Thymus (tissue), 11 donors: Measurements from ENCODE around the gene ABCG5. TPM values are rescaled to one million over a fixed set of nuclear protein-coding genes. Genes with fewer than 3 reads are reported as not detected.

Experiments
- DNase-seq, 9 donors: peaks; one replicate each; pipeline ENCODE4 v3.0.0-alpha.2; 2013; ENCODE audit warnings: low spot score in 9 of 9, low read depth in 6 of 9, missing footprints in 1 of 9
- H3K27ac ChIP-seq, 2 donors: one replicate each; pipeline ENCODE4 v1.5.1; 2013; ENCODE audit warnings: control low read depth in 1 of 2, low read depth in 1 of 2, low read length in 1 of 2, mild to moderate bottlenecking in 1 of 2, moderate library complexity in 1 of 2
- H3K27me3 ChIP-seq, 2 donors: one replicate each; pipeline ENCODE4 v1.5.1; 2013; ENCODE audit warnings: low read length in 1 of 2; ENCODE audit not compliant: control insufficient read depth in 2 of 2, insufficient read depth in 1 of 2
- H3K36me3 ChIP-seq, 2 donors: one replicate each; pipeline ENCODE4 v1.5.1; 2013; ENCODE audit warnings: low read length in 1 of 2, mild to moderate bottlenecking in 1 of 2, moderate library complexity in 1 of 2; ENCODE audit not compliant: control insufficient read depth in 2 of 2, insufficient read depth in 2 of 2
- H3K4me1 ChIP-seq, 2 donors: one replicate each; pipeline ENCODE4 v1.5.1; 2013; ENCODE audit warnings: low read length in 2 of 2; ENCODE audit not compliant: control insufficient read depth in 2 of 2, insufficient read depth in 2 of 2
- H3K4me3 ChIP-seq, 2 donors: one replicate each; pipeline ENCODE4 v1.5.1; 2013; ENCODE audit warnings: low read length in 2 of 2, control low read depth in 1 of 2, mild to moderate bottlenecking in 1 of 2
- H3K9me3 ChIP-seq, 2 donors: one replicate each; pipeline ENCODE4 v1.5.1; 2013; ENCODE audit warnings: low read length in 1 of 2, mild to moderate bottlenecking in 1 of 2; ENCODE audit not compliant: control insufficient read depth in 2 of 2, insufficient read depth in 1 of 2
- WGBS: extraction: QIAGEN DNeasy Blood & Tissue Kit; methylation state at CpG from one replicate; pipeline ENCODE4 v1.1.7; 2013; 5-methylcytosine and 5-hydroxymethylcytosine counted together
- polyA plus RNA-seq: library from polyadenylated mRNA; stranded (reverse); fragments of 200-250 nt; gene quantifications from one replicate; pipeline ENCODE4 v1.2.3, GENCODE V29; 2013
- total RNA-seq: library from RNA; stranded (reverse); fragments of 120-200 nt; gene quantifications from one replicate; pipeline ENCODE4 v1.2.4, GENCODE V29; 2013
- donor health status: healthy.

Gene ABCG5
- total and polyA plus RNA-seq, 2 donors, result 0.09 TPM; not detected in 1

DNA sequence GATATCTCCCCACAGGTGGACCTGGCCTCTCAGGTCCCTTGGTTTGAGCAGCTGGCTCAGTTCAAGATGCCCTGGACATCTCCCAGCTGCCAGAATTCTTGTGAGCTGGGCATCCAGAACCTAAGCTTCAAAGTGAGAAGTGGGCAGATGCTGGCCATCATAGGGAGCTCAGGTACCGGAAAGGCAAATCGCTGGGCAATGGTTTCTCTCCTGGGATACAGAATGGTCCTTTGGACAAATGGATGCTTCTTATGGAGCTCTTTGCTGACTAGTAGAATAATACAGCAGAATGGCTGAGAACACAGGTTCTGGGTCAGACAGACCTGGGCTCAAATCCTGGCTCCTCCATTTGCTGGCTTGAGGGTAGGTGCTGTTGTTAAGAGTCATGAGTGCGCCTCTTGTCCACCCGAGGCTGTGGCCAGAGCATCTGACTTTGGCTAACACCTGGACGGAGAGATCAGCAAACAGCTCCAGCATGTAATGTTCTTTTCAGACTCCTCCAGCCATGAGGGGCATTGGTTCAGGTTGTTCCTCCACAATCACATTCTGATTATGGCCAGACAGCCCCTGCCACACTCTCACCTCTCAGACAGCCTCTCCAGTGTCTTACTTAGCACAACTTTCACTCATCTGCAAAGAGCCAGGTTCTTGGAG lies 7.6 kb upstream of the ABCG5 start:
- H3K9me3 ChIP-seq, result no peaks in the 10 kb centered on the region
- H3K27me3 ChIP-seq, result peaks cover 0 to 2% of the 10 kb centered on the region in 2 donors
- H3K4me1 ChIP-seq, result no peaks in the 10 kb centered on the region
- DNase-seq, result no peak
- no peaks in the 10 kb centered on the region for H3K36me3 ChIP-seq
- no peak overlapping the region for H3K4me3 ChIP-seq
- no peak overlapping the region for H3K27ac ChIP-seq
- 96% methylated on average over 5 of the region's 5 CpGs for WGBS

DNA sequence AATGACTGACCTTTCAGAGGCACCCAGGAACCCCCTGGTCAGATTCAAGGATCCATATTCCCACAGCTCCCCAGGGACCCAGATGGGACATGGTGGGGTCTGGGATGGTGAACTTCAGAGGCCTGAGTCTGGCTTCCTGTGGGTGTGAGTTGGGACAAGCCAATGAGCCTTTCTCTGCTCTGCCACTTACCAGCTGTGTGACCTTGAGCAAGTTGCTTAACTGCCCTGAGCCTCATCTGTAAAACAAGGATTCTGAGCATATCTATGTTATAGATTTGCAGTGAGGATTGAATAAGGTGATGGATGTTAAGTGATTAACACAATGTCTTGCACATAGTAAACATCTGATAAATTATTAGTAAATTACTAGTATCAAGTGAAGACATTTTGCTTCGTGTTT lies 6.5 kb upstream of the ABCG5 start:
- H3K27ac ChIP-seq, result no peak overlapping the region
- H3K27me3 ChIP-seq, result peaks cover 0 to 2% of the 10 kb centered on the region in 2 donors
- H3K36me3 ChIP-seq, result no peaks in the 10 kb centered on the region
- no peaks in the 10 kb centered on the region for H3K4me1 ChIP-seq
- DNase-seq, result no peak
- WGBS, result 87% methylated on average over 1 of the region's 1 CpG
- H3K9me3 ChIP-seq, result no peaks in the 10 kb centered on the region
- no peak overlapping the region for H3K4me3 ChIP-seq

DNA sequence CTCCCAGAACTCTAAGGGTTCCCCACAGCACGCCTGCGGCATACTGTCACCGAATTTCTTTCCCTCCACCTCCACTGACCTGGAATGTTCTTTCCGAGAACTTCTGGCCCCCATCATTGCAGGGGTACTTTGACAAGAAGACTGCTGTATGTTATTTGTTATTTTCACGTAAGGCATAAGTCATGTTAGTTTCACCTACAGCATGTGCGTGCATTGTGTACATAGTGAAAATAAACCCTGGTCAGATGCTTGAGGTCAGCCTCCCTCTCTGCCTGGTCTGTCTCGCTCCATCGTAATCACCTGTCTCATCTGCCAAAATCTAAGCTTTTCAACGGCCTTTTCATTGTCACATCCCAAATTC lies 4.2 kb upstream of the ABCG5 start:
- no peaks in the 10 kb centered on the region for H3K9me3 ChIP-seq
- H3K27me3 ChIP-seq, result peaks cover 0 to 2% of the 10 kb centered on the region in 2 donors
- no peaks in the 10 kb centered on the region for H3K36me3 ChIP-seq
- WGBS, result 93% methylated on average over 9 of the region's 9 CpGs
- no peaks in the 10 kb centered on the region for H3K4me1 ChIP-seq
- no peak overlapping the region for H3K27ac ChIP-seq
- no peak overlapping the region for H3K4me3 ChIP-seq
- DNase-seq, result no peak

DNA sequence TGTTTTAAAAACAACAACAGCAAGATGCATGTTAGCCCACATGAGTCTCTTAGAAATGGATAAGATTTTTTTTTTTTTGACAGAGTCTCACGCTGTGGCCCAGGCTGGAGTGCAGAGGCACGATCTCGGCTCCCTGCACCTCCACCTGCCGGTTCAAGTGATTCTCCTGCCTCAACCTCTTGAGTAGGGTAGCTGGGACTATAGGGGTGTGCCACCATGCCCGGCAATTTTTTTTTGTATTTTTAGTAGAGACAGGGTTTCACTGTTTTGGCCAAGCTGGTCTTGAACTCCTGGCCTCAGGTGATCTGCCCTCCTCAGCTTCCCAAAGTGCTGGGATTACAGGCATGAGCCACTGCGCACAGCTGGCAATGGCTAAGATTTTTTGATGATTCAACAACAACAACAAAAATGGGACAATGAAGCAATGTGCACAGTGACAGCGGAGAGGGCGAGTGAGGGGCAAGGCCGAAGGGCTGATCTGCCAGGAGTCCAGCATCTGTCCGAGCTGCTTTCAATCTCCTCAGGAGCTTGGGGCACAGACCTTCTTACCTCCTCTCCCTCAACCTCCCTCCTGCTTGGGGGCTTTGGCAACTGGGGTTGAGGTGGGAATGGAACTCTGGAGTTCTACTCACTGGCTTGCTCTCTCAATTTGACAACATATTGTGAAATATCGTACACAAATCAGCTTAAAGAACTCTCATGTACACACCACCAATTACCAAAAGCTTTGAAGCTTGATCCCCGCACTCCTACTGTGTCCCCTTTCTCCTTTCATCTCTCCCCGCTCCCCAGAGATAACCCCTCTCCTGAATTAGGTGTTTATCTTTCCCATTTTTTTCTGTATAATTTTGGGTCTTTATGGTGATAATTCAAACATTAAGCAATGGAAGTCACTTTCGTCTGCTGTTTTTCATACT lies 3.6 kb upstream of the ABCG5 start:
- no peaks in the 10 kb centered on the region for H3K4me1 ChIP-seq
- H3K27me3 ChIP-seq, result peaks cover 0 to 2% of the 10 kb centered on the region in 2 donors
- H3K4me3 ChIP-seq, result no peak overlapping the region
- no peaks in the 10 kb centered on the region for H3K36me3 ChIP-seq
- no peaks in the 10 kb centered on the region for H3K9me3 ChIP-seq
- 97% methylated on average over 14 of the region's 14 CpGs for WGBS
- DNase-seq, result no peak
- no peak overlapping the region for H3K27ac ChIP-seq

DNA sequence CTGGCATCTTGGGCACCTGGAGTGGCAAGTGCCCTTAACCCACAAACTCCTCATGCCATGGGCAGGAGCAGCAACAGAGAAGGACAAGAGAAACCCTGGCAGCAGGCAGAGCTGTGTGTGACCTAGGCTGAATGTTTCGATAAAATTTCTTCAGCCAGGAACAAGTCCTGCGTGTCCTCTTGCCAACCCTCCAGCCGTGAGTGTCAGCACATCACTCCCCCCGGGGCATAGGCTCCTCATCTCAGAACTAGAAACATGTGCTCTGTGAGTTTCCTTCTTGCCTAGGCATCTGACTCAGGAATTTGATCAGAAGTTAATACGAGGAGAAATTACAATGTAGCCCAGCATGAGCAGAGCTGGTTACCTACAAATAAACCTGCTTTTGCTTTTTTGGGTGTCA lies 2.3 kb upstream of the ABCG5 start:
- Histone ChIP-seq H3K27ac (no peak overlapping the region), H3K4me3 (no peak overlapping the region), H3K9me3 (no peaks in the 10 kb centered on the region), H3K27me3 (peaks cover 0 to 2% of the 10 kb centered on the region in 2 donors), H3K4me1 (no peaks in the 10 kb centered on the region), H3K36me3 (no peaks in the 10 kb centered on the region)
- WGBS, result 90% methylated on average over 5 of the region's 5 CpGs
- no peak for DNase-seq

DNA sequence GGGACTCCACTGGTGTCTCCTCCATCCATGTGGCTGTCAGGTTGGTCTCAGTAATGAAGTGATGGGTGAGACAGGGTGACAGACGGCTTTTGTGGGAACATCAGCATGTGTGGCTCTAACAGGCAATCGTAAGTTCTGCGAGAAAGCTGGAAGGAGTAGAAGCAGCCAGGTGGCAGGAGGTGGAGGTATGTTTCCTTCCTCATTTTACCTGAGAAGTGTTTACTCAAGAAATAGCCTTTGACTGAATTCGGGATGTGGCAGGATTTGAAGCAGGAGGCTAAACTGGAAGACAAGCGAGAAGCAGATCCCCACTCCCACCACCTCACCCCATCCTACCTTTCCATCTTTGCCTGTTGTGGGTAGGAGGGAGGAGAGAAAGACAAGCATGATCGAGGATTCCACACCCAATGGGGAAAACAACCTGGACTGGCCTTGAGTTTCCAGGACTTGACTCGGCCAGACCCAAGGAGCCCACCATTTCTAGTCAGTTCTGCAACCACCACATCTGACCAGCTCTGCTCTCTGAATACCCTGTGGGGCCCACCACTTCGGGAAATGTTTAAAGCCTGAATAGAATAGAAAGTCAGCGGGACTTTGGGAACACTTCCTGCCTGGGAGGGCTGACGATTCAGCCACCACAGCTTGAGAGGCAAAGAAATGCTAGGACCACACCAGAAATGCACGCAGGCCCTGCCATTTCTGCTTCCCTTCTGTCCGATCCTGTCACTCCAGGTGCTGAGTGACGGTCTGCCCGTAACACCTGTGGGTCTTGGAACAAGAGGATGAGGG lies 1.3 kb upstream of the ABCG5 start:
- H3K4me1 ChIP-seq, result no peaks in the 10 kb centered on the region
- no peak overlapping the region for H3K27ac ChIP-seq
- H3K27me3 ChIP-seq, result peaks cover 0 to 2% of the 10 kb centered on the region in 2 donors
- no peaks in the 10 kb centered on the region for H3K36me3 ChIP-seq
- WGBS, result 89% methylated on average over 14 of the region's 14 CpGs
- H3K4me3 ChIP-seq, result no peak overlapping the region
- H3K9me3 ChIP-seq, result no peaks in the 10 kb centered on the region
- no peak for DNase-seq

DNA sequence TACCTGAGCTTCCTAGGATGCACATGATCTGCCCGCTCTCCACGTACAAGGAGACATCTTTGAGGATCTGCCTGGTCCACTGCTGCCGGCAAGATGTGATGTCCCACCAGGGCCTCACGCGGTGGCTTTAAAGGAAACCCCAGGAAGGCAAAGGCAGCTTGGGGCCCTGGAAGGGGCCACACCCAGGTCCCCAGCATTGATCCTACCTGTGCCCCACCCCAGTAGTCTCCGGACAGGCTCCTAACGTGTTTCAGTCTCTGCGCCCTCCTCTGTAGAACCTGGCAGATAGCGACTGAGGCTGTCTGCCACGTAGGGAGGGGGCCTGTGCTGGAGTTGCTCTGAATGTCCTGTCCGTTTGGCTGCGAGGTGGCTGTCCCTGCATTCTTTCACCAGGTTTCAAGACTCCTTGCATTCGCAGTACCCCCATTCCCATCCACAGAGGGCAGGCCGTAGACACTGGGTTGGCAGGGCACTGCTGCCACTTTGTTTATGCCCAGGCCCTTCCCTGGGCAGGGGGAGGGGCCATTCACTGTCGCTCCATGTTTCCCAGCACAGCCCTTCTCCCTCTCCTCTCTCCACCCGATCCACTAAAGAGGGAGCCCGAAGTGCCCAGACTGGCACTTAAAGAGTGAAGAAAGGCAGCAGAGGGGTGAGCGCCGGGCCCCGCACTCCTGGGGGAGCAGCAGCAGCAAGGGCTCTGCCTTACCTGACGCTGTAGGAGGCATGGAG lies 644 bp downstream of the ABCG5 start:
- Histone ChIP-seq H3K9me3 (no peaks in the 10 kb centered on the region), H3K27ac (no peak overlapping the region), H3K4me3 (no peak overlapping the region), H3K27me3 (peaks cover 0 to 2% of the 10 kb centered on the region in 2 donors), H3K4me1 (no peaks in the 10 kb centered on the region), H3K36me3 (no peaks in the 10 kb centered on the region)
- WGBS, result 96% methylated on average over 21 of the region's 21 CpGs
- DNase-seq, result no peak

DNA sequence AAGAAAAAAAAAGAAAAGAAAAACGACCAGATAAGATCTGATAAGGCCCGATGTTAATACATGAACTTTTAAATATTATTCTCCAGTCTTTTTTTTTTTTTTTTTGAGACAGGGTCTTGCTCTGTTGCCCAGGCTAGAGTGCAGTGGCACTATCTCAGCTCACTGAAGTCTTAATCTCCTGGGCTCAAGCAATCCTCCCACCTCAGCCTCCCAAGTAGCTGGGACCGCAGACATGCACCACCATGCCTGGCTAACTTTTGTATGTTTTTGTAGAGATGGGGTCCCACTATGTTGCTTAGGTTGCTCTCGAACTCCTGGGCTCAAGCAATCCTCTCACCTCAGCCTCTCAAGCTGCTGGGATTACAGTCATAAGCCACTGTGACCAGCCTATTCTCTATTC lies 1.6 kb downstream of the ABCG5 start:
- 89% methylated on average over 4 of the region's 4 CpGs for WGBS
- Histone ChIP-seq H3K4me3 (no peak overlapping the region), H3K4me1 (no peaks in the 10 kb centered on the region), H3K36me3 (no peaks in the 10 kb centered on the region), H3K27ac (no peak overlapping the region), H3K9me3 (no peaks in the 10 kb centered on the region), H3K27me3 (peaks cover 5 to 6% of the 10 kb centered on the region in 2 donors)
- no peak for DNase-seq
